GM23338 (cell line): ENCODE measurements around the gene HDAC9.

Experiments
- CREB1 ChIP-seq: fragments of 250-450 bp; sonication (Bioruptor Pico); IDR thresholded peaks from 2 replicates; pipeline ENCODE4 v1.5.0; 2020; ENCODE audit warnings: low read depth, mild to moderate bottlenecking, moderate library complexity
- CTCF ChIP-seq, 2 experiments: fragments of 200-600 bp in 1 of 2; sonication (generic) in 1 of 2; conservative IDR thresholded peaks; 2 replicates each; pipeline versions ENCODE4 v1.5.1 to v1.6.1; 2016 to 2017; ENCODE audit warnings: antibody characterized with exemption in 2 of 2, low read depth in 2 of 2, mild to moderate bottlenecking in 2 of 2, moderate library complexity in 1 of 2
- EZH2 ChIP-seq: fragments of 200-600 bp; sonication (generic); IDR thresholded peaks from one replicate; pipeline ENCODE4 v1.8.0; 2017; ENCODE audit warnings: antibody characterized with exemption, mild to moderate bottlenecking, low read depth; ENCODE audit not compliant: unreplicated experiment
- EZH2phosphoT487 ChIP-seq: fragments of 200-600 bp; sonication (generic); IDR thresholded peaks from one replicate; pipeline ENCODE4 v1.8.1; 2018; ENCODE audit warnings: antibody characterized with exemption; ENCODE audit not compliant: unreplicated experiment
- POLR2AphosphoS5 ChIP-seq: IDR thresholded peaks from 2 replicates; pipeline ENCODE4 v1.6.1; 2016; ENCODE audit warnings: antibody characterized with exemption, low read depth
- STAT1 ChIP-seq: IDR thresholded peaks from one replicate; pipeline ENCODE4 v1.6.1; 2016; ENCODE audit warnings: antibody characterized with exemption; ENCODE audit not compliant: unreplicated experiment
- TF ChIP-seq, protein P1 (sequence below): IDR thresholded peaks from 2 replicates; pipeline ENCODE4 v1.6.1; 2016; ENCODE audit warnings: antibody characterized with exemption
- TF ChIP-seq, protein P2 (sequence below): IDR thresholded peaks from one replicate; pipeline ENCODE4 v1.6.1; 2018; ENCODE audit warnings: antibody characterized with exemption; ENCODE audit not compliant: unreplicated experiment

DNA sequence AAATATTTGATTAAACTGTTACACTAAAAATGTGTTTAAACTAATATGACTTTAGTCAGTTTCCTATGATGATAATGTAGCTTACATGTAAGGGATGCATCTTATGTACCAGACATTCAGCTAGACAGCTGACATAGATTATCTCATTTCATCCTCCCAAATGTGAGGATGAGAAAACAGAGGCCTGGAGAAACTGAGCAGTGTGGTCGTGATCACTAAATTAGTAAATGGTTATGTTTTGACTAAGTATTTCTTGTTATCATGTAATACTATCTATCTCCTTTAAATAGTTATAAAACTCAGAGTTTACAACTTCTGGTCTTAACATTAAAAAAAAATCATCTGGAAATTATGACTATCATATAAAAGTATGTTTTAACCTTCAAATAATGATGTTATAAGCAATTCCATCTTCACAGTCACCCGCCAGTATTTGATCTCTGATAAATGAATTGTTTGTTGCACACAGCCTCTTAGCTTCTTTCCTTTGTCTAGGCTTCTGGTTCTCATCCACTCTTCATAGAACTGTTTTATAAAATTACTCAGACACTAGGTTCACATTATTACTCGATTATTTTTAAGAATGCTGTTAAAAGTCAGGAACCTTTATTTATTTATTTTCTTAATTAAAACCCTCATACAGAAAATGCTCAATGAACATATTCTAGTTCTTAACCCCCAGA is 33.6 kb upstream of the HDAC9 start:
- no peak for TF ChIP-seq CTCF (conservative IDR thresholded peaks at IDR 0.05; ENCODE audit: low read depth in 2 of 2)
- TF ChIP-seq, protein P1, sequence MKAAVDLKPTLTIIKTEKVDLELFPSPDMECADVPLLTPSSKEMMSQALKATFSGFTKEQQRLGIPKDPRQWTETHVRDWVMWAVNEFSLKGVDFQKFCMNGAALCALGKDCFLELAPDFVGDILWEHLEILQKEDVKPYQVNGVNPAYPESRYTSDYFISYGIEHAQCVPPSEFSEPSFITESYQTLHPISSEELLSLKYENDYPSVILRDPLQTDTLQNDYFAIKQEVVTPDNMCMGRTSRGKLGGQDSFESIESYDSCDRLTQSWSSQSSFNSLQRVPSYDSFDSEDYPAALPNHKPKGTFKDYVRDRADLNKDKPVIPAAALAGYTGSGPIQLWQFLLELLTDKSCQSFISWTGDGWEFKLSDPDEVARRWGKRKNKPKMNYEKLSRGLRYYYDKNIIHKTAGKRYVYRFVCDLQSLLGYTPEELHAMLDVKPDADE = no peak
- no peak for TF ChIP-seq EZH2
- TF ChIP-seq, protein P2, sequence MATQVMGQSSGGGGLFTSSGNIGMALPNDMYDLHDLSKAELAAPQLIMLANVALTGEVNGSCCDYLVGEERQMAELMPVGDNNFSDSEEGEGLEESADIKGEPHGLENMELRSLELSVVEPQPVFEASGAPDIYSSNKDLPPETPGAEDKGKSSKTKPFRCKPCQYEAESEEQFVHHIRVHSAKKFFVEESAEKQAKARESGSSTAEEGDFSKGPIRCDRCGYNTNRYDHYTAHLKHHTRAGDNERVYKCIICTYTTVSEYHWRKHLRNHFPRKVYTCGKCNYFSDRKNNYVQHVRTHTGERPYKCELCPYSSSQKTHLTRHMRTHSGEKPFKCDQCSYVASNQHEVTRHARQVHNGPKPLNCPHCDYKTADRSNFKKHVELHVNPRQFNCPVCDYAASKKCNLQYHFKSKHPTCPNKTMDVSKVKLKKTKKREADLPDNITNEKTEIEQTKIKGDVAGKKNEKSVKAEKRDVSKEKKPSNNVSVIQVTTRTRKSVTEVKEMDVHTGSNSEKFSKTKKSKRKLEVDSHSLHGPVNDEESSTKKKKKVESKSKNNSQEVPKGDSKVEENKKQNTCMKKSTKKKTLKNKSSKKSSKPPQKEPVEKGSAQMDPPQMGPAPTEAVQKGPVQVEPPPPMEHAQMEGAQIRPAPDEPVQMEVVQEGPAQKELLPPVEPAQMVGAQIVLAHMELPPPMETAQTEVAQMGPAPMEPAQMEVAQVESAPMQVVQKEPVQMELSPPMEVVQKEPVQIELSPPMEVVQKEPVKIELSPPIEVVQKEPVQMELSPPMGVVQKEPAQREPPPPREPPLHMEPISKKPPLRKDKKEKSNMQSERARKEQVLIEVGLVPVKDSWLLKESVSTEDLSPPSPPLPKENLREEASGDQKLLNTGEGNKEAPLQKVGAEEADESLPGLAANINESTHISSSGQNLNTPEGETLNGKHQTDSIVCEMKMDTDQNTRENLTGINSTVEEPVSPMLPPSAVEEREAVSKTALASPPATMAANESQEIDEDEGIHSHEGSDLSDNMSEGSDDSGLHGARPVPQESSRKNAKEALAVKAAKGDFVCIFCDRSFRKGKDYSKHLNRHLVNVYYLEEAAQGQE = no peak
- no peak for TF ChIP-seq POLR2AphosphoS5
- TF ChIP-seq CREB1 (CRISPR knock-in tag) = no peak
- no peak for TF ChIP-seq EZH2phosphoT487
- TF ChIP-seq STAT1 = no peak
